A172 (cell line): Measurements from ENCODE around the gene GLP2R. TPM values are rescaled to one million over a fixed set of nuclear protein-coding genes. Genes with fewer than 3 reads are reported as not detected.
A peak's percentile ranks its signal among the peaks of the same experiment; 100 is the strongest.
"Not testable (repeated sequence)": the region's sequence is repeated elsewhere in the genome, so short reads cannot be mapped to it uniquely, and the experiment has no call there.

Experiments used
- DNase-seq: peaks from one replicate; pipeline ENCODE4 v3.0.0-alpha.2; 2015; ENCODE audit warnings: low spot score
- total RNA-seq: library from RNA; depleted of rRNA; stranded (reverse); fragments of >200 nt; shearing (Covaris generic); gene quantifications from 2 replicates; pipeline ENCODE4 v1.2.3, GENCODE V29; 2014

The GLP2R gene
- total RNA-seq, 1 experiment from 2014 or later, result 0.50 TPM

- DNase-seq, result no peak
Observed at GRCh38 chr17:9899280-9900043, 73.7 kb downstream of the GLP2R start.

- peak; percentile 41 for DNase-seq
Observed at GRCh38 chr17:9900044-9900594, 74.4 kb downstream of the GLP2R start.

GRCh38 chr17:9900784-9901183, 75.1 kb downstream of the GLP2R start:
- DNase-seq, result peak; percentile 91

DNA sequence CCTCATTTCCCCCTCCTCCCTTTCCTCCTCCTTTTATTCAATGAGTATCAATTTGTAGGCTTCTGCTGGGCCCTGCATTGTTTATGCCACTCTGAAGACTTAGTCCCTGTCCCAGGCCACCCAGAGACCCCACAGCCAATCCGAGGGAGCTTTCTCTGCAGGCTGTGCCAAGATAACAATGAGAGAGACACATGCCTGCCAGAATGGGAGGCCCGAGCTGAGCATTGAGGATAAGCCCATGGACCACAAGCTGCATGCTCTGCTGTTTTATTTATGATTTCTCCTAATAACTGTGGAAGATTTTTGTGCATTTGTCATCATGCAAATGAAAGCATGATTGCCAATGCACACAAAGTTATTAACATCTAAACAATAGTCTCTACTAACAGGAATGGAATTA, 76.4 kb downstream of the GLP2R start:
- DNase-seq, result no peak

- no peak for DNase-seq
Observed at GRCh38 chr17:9904277-9905077, 78.8 kb downstream of the GLP2R start.

- DNase-seq, result no peak
Observed at GRCh38 chr17:9905078-9905415, 79.3 kb downstream of the GLP2R start, which contains the start of gene RCVRN. Gene RCVRN (minus strand): TSS chr17:9905271. CDS start chr17:9905180, 91 bp downstream.

- DNase-seq, result peak; percentile 44
Observed at GRCh38 chr17:9905902-9906301, 80.2 kb downstream of the GLP2R start.

- DNase-seq, result no peak
Observed at GRCh38 chr17:9906616-9907015, 80.9 kb downstream of the GLP2R start.

DNA sequence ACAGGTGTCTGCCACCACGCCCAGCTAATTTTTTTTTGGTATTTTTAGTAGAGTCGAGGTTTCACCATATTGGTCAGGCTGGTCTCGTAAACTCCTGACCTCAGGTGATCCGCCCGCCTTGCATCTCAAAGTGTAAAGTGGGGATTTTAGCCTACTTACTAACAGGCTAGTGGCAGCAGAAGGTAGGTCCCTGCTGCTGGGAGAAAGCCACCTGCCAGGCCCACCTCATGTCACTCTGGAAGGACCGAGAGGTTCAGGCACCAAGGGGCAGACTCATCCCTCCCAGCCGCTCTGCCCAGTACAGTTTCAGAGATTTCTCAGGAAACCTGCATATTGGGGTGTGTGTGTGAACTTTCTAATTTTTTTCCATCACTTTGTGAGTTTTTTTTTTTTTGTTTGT, 81.4 kb downstream of the GLP2R start:
- DNase-seq, result no peak

- DNase-seq, result peak; percentile 25
Observed at GRCh38 chr17:9907883-9908648, 82.3 kb downstream of the GLP2R start.

- no peak for DNase-seq
Observed at GRCh38 chr17:9908649-9909042, 82.9 kb downstream of the GLP2R start.

- no peak for DNase-seq
Observed at GRCh38 chr17:9911089-9911488, 85.4 kb downstream of the GLP2R start.

GRCh38 chr17:9912121-9913099, 86.7 kb downstream of the GLP2R start:
- DNase-seq, result no peak

- DNase-seq, result no peak
Observed at GRCh38 chr17:9913476-9913875, 87.8 kb downstream of the GLP2R start.

- DNase-seq, result no peak
Observed at GRCh38 chr17:9916108-9916507, 90.4 kb downstream of the GLP2R start.

DNA sequence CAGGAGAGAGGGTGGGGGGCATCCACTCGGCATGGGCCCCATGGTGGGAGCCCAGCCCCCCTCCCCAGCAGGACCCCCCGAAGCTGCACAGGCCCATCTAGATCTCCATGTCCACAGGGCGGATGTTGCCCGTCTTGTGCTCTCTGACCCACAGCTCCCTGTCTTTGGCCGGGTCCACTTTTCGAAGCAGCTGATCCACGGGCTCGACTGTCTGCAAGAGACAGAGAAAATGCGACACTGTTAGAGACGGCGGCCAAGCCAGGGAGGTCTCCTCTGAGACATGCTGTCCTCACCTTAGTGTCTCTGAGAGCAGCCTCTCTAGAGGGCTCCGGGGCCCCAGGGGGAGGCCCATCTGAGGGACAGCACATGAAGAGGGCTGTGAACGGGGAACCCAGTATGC, 91.4 kb downstream of the GLP2R start:
- DNase-seq, result no peak

- DNase-seq, result no peak
Observed at GRCh38 chr17:9917801-9918200, 92.1 kb downstream of the GLP2R start.

DNA sequence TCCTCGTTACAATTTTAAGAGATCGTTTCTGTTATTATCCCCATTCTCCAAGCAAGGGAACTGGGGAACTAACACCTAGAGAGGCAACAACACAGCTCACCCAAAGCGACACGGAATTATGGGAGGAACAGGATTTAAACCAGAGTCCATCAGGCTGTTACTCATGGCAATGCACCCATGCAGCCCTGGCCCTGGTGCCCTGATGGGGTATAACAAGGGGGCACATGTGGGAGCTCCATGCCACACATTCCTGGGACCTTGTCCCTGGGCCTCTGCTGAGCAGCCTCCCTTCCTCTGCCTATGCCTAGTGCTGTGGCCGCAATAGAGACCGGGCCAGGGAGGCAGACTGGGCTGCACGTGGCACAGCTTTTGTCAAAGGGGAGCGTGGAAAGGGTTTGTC, 92.6 kb downstream of the GLP2R start:
- DNase-seq, result no peak

GRCh38 chr17:9918804-9919352, 93.2 kb downstream of the GLP2R start:
- DNase-seq, result no peak

DNA sequence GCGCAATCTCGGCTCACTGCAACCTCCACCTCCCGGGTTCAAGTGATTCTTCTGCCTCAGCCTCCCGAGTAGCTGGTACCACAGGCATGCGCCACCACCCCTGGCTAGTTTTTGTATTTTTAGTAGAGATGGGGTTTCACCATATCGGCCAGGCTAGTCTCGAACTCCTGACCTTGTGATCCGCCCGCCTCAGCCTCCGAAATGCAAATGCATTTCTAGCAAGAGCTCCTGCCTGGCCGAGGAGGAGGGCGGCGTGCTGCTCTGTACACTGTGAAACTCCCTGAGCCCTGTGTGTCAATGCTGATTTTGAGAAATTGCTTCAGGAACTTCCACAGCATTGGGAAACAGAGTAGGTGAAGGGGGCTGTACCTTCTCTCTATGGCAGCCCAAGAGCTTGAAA, 95.5 kb downstream of the GLP2R start:
- not testable (repeated sequence) for DNase-seq
